ENCODE data around the gene SGO2.

Gene SGO2

GRCh38 chr2:200525882-200526651, at the start of gene SGO2:
TSS of gene SGO2 (plus strand) at chr2:200526207. CDS start at chr2:200532976, 6,769 bp downstream.
- peak; percentile 75 for DNase-seq (ENCODE audit: low read depth)
- H3K4me3 ChIP-seq (ENCODE audit: low read depth, low read length): peak within 1 kb of the TSS; percentile 72

GRCh38 chr2:200476836-200477235, 49.2 kb upstream of the SGO2 start:
- no peak overlapping the region for H3K4me3 ChIP-seq (ENCODE audit: low read depth, low read length)
- DNase-seq (ENCODE audit: low read depth): no peak

GRCh38 chr2:200477667-200478131, 48.3 kb upstream of the SGO2 start:
- DNase-seq (ENCODE audit: low read depth): no peak
- no peak overlapping the region for H3K4me3 ChIP-seq (ENCODE audit: low read depth, low read length)

GRCh38 chr2:200479692-200480265, 46.2 kb upstream of the SGO2 start:
- peak; percentile 43 for DNase-seq (ENCODE audit: low read depth)
- H3K4me3 ChIP-seq (ENCODE audit: low read depth, low read length): no peak overlapping the region

- no peak for DNase-seq (ENCODE audit: low read depth)
- H3K4me3 ChIP-seq (ENCODE audit: low read depth, low read length): no peak overlapping the region
These were observed 43.8 kb upstream of the SGO2 start for GRCh38 chr2:200482194-200482593.

GRCh38 chr2:200483729-200484198, 42.2 kb upstream of the SGO2 start:
- H3K4me3 ChIP-seq (ENCODE audit: low read depth, low read length): no peak overlapping the region
- no peak for DNase-seq (ENCODE audit: low read depth)

GRCh38 chr2:200484934-200485333, 41.1 kb upstream of the SGO2 start:
- H3K4me3 ChIP-seq (ENCODE audit: low read depth, low read length): no peak overlapping the region
- no peak for DNase-seq (ENCODE audit: low read depth)

GRCh38 chr2:200486529-200486928, 39.5 kb upstream of the SGO2 start:
- no peak overlapping the region for H3K4me3 ChIP-seq (ENCODE audit: low read depth, low read length)
- no peak for DNase-seq (ENCODE audit: low read depth)

GRCh38 chr2:200488169-200488568, 37.8 kb upstream of the SGO2 start:
- DNase-seq (ENCODE audit: low read depth): no peak
- no peak overlapping the region for H3K4me3 ChIP-seq (ENCODE audit: low read depth, low read length)

- H3K4me3 ChIP-seq (ENCODE audit: low read depth, low read length): no peak overlapping the region
- no peak for DNase-seq (ENCODE audit: low read depth)
These were observed 36.0 kb upstream of the SGO2 start for GRCh38 chr2:200490001-200490400.

GRCh38 chr2:200492656-200493055, 33.4 kb upstream of the SGO2 start:
- H3K4me3 ChIP-seq (ENCODE audit: low read depth, low read length): no peak overlapping the region
- DNase-seq (ENCODE audit: low read depth): no peak

GRCh38 chr2:200494048-200494447, 32.0 kb upstream of the SGO2 start:
- H3K4me3 ChIP-seq (ENCODE audit: low read depth, low read length): no peak overlapping the region
- no peak for DNase-seq (ENCODE audit: low read depth)

GRCh38 chr2:200496696-200497095, 29.3 kb upstream of the SGO2 start:
- no peak overlapping the region for H3K4me3 ChIP-seq (ENCODE audit: low read depth, low read length)
- no peak for DNase-seq (ENCODE audit: low read depth)

GRCh38 chr2:200498402-200499162, 27.4 kb upstream of the SGO2 start:
- no peak overlapping the region for H3K4me3 ChIP-seq (ENCODE audit: low read depth, low read length)
- DNase-seq (ENCODE audit: low read depth): no peak

- no peak overlapping the region for H3K4me3 ChIP-seq (ENCODE audit: low read depth, low read length)
- no peak for DNase-seq (ENCODE audit: low read depth)
These were observed 23.8 kb upstream of the SGO2 start for GRCh38 chr2:200502196-200502595.

GRCh38 chr2:200506679-200507078, 19.3 kb upstream of the SGO2 start:
- H3K4me3 ChIP-seq (ENCODE audit: low read depth, low read length): no peak overlapping the region
- no peak for DNase-seq (ENCODE audit: low read depth)

- no peak for DNase-seq (ENCODE audit: low read depth)
- H3K4me3 ChIP-seq (ENCODE audit: low read depth, low read length): no peak overlapping the region
These were observed 18.8 kb upstream of the SGO2 start for GRCh38 chr2:200507179-200507578.

- DNase-seq (ENCODE audit: low read depth): no peak
- peak overlapping the region; percentile 82 for H3K4me3 ChIP-seq (ENCODE audit: low read depth, low read length)
These were observed 16.8 kb upstream of the SGO2 start for GRCh38 chr2:200509235-200509611.

- peak; percentile 53 for DNase-seq (ENCODE audit: low read depth)
- H3K4me3 ChIP-seq (ENCODE audit: low read depth, low read length): peak within 1 kb of the TSS; percentile 82
These were observed 16.2 kb upstream of the SGO2 start, which contains the start of gene KCTD18 for GRCh38 chr2:200509612-200510433. TSS of gene KCTD18 (minus strand) at chr2:200510068. CDS start at chr2:200507016, 3,052 bp downstream.

All from skeletal muscle cell (primary cell).